Left renal cortex interstitium (tissue), 4 donors: Measurements from ENCODE around the gene GPC5. TPM values are rescaled to one million over a fixed set of nuclear protein-coding genes. Genes with fewer than 3 reads are reported as not detected.
"Not testable (repeated sequence)": the region's sequence is repeated elsewhere in the genome, so short reads cannot be mapped to it uniquely, and the experiment has no call there.

Source experiments
- DNase-seq, 4 donors: peaks; one replicate each; pipeline ENCODE4 v3.0.0-alpha.2; 2013; ENCODE audit warnings: low read depth in 4 of 4, low spot score in 2 of 4, missing footprints in 1 of 4
- polyA plus RNA-seq, 4 donors: library from polyadenylated mRNA; unstranded; fragments of 120-200 nt; gene quantifications; one replicate each; pipeline ENCODE4 v1.2.1, GENCODE V29; 2013; ENCODE audit not compliant: insufficient read length in 4 of 4

The GPC5 gene
- polyA plus RNA-seq, 4 donors = 3.1 to 8.6 (median 3.8) TPM

- DNase-seq = no peak
Measured at GRCh38 chr13:92838786-92839185, 1440.4 kb downstream of the GPC5 start.

DNA sequence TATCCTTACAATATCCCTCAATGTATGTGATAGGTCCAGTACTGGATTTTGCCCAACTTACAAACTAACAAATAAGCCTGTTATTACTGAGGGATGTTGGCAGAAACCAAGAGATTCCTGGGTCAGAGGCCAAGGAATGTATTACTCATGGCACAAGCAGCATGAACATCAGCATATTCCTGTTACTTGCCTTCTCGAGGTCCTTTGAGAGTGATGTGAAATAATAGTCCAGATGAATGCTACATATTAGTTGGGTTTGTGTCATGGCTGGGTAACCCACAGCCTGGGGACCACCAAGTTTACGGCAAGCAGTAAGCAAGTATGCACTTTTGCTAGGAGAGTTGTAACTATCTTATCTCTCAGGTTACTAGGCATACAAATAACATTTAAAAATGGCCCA is 1443.7 kb downstream of the GPC5 start:
- DNase-seq = no peak

DNA sequence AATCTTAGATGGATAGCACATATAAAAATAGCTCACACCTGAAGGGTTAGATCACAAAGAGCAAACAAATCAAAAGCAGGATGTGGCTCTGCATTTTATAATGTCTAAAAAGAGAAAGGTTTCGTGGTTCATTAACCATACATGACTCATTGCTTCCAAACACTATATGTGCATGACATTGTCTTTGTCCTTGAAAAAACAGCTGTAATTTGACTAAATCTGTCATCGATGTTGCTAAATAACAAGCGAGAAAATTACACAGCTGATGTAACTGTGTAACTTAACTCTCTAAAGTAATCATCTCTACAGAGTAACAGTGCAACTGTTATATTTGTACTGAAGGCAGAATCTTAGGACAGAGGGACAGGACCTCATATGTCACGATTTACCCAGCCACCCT is 1445.1 kb downstream of the GPC5 start:
- peak in 1 of 4 donors; percentile 3 for DNase-seq

DNA sequence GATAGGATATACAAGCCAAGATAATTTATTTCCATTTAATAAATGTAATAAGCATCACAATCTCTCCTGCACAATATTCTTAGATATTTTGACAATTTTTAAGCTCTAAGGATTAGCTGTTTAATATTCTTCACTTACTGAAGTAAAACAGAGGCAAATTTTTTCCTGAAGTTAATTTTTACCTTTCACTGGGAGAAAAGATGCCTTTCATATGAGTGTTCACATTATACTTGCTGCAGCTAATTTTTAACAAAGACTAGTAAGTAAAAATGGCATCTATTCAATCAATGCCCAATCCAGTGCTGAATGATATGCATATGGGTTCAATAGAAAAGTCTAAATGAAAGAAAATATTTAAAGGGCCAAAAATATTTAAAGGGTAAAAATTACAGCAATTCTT is 1451.0 kb downstream of the GPC5 start:
- no peak for DNase-seq

DNA sequence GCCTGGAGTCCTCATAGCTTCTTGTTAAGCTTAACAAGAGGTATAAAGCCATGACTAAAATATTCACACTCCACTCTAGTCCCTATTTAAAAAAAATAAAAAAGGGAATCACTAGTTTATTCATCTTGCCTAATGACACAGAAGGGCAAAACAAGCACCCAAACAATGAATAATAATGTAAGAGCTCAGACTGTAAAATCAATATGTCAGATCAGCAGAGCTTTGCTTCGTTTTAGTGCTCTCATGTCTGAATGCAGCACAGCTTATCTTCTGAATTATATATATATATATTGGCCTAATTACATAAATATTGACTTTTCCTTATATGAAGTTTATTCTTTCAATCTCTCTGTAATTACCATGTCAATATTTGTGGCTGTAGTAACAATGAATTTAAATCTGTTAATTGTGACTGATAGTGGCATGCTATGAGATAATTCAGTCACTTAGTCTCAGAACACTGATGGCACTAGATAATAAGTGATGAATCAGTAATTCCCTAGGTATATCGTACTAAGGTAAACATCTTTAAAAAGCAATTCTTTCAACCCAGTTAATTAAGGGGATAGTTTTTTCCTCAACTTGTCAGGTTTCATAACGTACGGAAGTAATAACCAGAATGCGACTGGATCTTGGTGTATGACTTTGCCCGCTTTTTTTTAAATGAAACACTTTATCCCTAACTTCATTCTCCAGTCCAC is 1466.3 kb downstream of the GPC5 start:
- no peak for DNase-seq

DNA sequence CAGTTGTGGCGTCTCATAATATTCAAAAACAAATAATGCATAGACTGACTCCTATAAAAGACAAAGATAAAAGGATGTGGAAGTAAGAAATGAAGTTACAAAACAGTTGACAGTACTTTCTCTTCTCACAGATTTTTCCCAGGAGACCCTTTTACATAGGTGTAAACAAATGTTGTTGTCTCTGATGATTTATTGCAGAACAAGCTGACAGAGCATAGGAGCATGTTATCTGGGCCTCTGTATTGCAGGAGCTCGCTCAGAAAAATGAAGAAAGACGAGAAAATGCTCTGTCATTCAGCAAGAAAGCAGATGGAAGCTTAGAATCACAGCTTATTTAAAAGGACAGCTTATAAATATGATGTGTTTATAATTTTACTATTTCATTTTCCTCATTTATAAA is 1474.6 kb downstream of the GPC5 start:
- no peak for DNase-seq

DNA sequence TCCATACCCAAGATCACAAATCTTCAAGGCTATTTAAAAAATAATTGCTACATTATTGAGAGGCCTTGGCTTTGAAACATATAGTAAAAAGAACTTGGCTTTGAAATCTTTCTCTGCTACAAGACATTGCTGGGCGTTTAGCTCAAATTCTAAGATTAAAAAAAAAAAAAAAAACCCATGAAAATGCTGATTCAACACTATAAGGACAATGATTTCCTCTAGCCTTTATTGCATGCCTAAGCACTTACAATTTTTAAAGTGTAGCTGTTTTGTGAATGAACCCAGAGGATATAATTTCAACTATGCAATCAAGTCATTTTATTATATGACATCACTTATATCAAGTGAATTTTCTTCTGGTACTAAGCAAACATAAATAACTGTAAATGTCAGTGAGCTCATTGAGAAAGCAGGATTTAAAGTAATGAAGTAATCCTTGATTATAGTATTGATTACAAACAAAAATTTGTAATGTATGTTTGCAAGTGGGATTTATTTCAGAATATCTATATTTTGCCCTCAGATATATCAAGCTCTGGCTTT is 1488.2 kb downstream of the GPC5 start:
- DNase-seq = no peak

DNA sequence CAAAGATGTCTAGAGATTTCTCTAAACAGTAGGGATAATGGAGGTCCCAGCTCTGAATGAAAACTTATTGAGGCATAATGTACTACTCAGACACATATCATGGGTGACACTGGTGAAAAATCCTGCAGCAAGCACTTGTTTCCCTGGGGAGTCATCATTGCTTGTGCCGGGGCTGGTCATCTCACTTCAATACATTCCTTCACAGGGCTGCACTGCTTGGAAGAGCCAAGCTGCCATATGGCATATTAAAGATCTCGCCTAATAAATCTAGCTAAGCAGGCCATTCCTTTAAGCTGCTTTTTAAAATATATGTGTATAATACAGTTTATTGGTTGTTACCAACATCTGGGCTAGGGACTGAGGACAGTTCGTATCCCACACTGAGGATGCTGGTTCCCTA is 1496.0 kb downstream of the GPC5 start:
- DNase-seq = no peak

GRCh38 chr13:92896842-92897241 is 1498.4 kb downstream of the GPC5 start:
- DNase-seq = peak in 2 of 4 donors; percentile 5 to 7

- DNase-seq = not testable (repeated sequence)
Measured at GRCh38 chr13:92898946-92899345, 1500.5 kb downstream of the GPC5 start.

GRCh38 chr13:92900446-92900845 is 1502.0 kb downstream of the GPC5 start:
- no peak for DNase-seq

GRCh38 chr13:92901739-92902138 is 1503.3 kb downstream of the GPC5 start:
- no peak for DNase-seq

GRCh38 chr13:92912629-92913028 is 1514.2 kb downstream of the GPC5 start:
- DNase-seq = no peak

DNA sequence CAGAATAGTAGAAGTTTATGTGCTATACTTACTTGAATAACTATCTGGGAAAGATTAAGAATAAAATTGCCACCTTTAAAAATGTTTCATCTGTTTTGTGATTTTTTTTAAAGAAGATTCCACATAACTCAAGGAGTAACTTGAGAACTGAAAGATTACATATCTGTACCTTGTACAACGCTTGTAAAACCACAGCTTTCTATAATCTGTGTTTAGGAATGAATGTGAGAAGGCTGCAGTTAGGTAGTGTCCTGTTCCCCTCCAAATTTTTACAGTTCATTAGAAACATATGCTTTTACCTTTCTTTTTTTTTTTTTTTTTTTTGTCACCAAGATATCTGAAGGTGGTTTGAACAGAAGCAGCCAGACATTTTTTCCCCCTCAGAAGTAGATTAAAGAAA is 1515.4 kb downstream of the GPC5 start:
- no peak for DNase-seq

Other genes starting within 250 kb of the GPC5 start
- gene MIR17HG, start 50.9 kb upstream of the GPC5 start, polyA plus RNA-seq = 1 to 10 TPM; 2.6 to 9.9 (median 4.9) TPM